HG02763 (cell line): ENCODE results near the gene PTCH2.

Source experiments
- ATAC-seq: cut with Tn5 transposase; IDR thresholded peaks from one replicate; pipeline ENCODE4 v1.9.1; 2021; ENCODE audit warnings: mild to moderate bottlenecking, moderate library complexity; ENCODE audit not compliant: unreplicated experiment

PTCH2 gene

GRCh38 chr1:44842862-44843655, at the start of gene PTCH2:
PTCH2 (minus strand) TSS chr1:44843253; CDS start chr1:44842932, 321 bp downstream.
- no peak for ATAC-seq

- no peak for ATAC-seq
Observed at GRCh38 chr1:44890007-44890406, 47.0 kb upstream of the PTCH2 start.

GRCh38 chr1:44885406-44885805, 42.4 kb upstream of the PTCH2 start:
- ATAC-seq: no peak

GRCh38 chr1:44884746-44885145, 41.7 kb upstream of the PTCH2 start:
- ATAC-seq: no peak

- no peak for ATAC-seq
Observed at GRCh38 chr1:44881011-44881632, 38.1 kb upstream of the PTCH2 start.

GRCh38 chr1:44874155-44874554, 31.1 kb upstream of the PTCH2 start:
- no peak for ATAC-seq

- ATAC-seq: no peak
Observed at GRCh38 chr1:44870096-44870495, 27.0 kb upstream of the PTCH2 start.

GRCh38 chr1:44867801-44868200, 24.7 kb upstream of the PTCH2 start:
- no peak for ATAC-seq

GRCh38 chr1:44862829-44863401, 19.9 kb upstream of the PTCH2 start:
- ATAC-seq: no peak

- ATAC-seq: no peak
Observed at GRCh38 chr1:44860891-44861425, 17.9 kb upstream of the PTCH2 start.

GRCh38 chr1:44860331-44860730, 17.3 kb upstream of the PTCH2 start:
- ATAC-seq: no peak

GRCh38 chr1:44857446-44857845, 14.4 kb upstream of the PTCH2 start:
- ATAC-seq: no peak

GRCh38 chr1:44855742-44856141, 12.7 kb upstream of the PTCH2 start:
- ATAC-seq: no peak

GRCh38 chr1:44854970-44855369, 11.9 kb upstream of the PTCH2 start:
- no peak for ATAC-seq

GRCh38 chr1:44853201-44853600, 10.1 kb upstream of the PTCH2 start:
- ATAC-seq: no peak

GRCh38 chr1:44851308-44851707, 8.3 kb upstream of the PTCH2 start:
- no peak for ATAC-seq

- ATAC-seq: no peak
Observed at GRCh38 chr1:44849575-44850132, 6.6 kb upstream of the PTCH2 start.

GRCh38 chr1:44848456-44849181, 5.6 kb upstream of the PTCH2 start:
- no peak for ATAC-seq

GRCh38 chr1:44847845-44848244, 4.8 kb upstream of the PTCH2 start:
- ATAC-seq: no peak

GRCh38 chr1:44846985-44847384, 3.9 kb upstream of the PTCH2 start:
- ATAC-seq: no peak

- no peak for ATAC-seq
Observed at GRCh38 chr1:44842486-44842861, 579 bp downstream of the PTCH2 start.
